NCI-H82 treated with DMSO at 0.1 percent for 48 hours (cell line): ENCODE measurements around the gene SEC62.
"Not testable (repeated sequence)": the region's sequence is repeated elsewhere in the genome, so short reads cannot be mapped to it uniquely, and the experiment has no call there.

ENCODE experiments used
- DNase-seq: peaks from one replicate; lab custom pipeline; 2025; ENCODE audit not compliant: unreplicated experiment; lab: John Stamatoyannopoulos, UW

Gene SEC62

GRCh38 chr3:170012683-170013400 lies 46.2 kb downstream of the SEC62 start:
- peak; percentile 81 for DNase-seq

GRCh38 chr3:170016057-170016456 lies 49.5 kb downstream of the SEC62 start:
- DNase-seq, result no peak

GRCh38 chr3:170019306-170019705 lies 52.7 kb downstream of the SEC62 start:
- DNase-seq, result not testable (repeated sequence)

GRCh38 chr3:170021083-170021482 lies 54.5 kb downstream of the SEC62 start:
- DNase-seq, result no peak

GRCh38 chr3:170022336-170022735 lies 55.7 kb downstream of the SEC62 start:
- no peak for DNase-seq

- DNase-seq, result no peak
Measured at GRCh38 chr3:170023165-170023564, 56.6 kb downstream of the SEC62 start.

- DNase-seq, result no peak
Measured at GRCh38 chr3:170024581-170024980, 58.0 kb downstream of the SEC62 start.

- no peak for DNase-seq
Measured at GRCh38 chr3:170027233-170028102, 60.9 kb downstream of the SEC62 start.

GRCh38 chr3:170033489-170033888 lies 66.9 kb downstream of the SEC62 start:
- no peak for DNase-seq

- DNase-seq, result peak; percentile 45
Measured at GRCh38 chr3:170037463-170038433, 71.1 kb downstream of the SEC62 start, which contains the start of gene GPR160. Gene GPR160 (plus strand): TSS chr3:170037995. CDS start chr3:170083973, 45,978 bp downstream.

GRCh38 chr3:170038434-170039110 lies 72.0 kb downstream of the SEC62 start:
- DNase-seq, result no peak

- peak; percentile 19 for DNase-seq
Measured at GRCh38 chr3:170040418-170040817, 73.8 kb downstream of the SEC62 start.

- no peak for DNase-seq
Measured at GRCh38 chr3:170043506-170043905, 76.9 kb downstream of the SEC62 start.

- DNase-seq, result no peak
Measured at GRCh38 chr3:170044271-170044670, 77.7 kb downstream of the SEC62 start.

- DNase-seq, result no peak
Measured at GRCh38 chr3:170044795-170045244, 78.2 kb downstream of the SEC62 start.

- no peak for DNase-seq
Measured at GRCh38 chr3:170046269-170047132, 79.9 kb downstream of the SEC62 start.

GRCh38 chr3:170047133-170047404 lies 80.5 kb downstream of the SEC62 start:
- DNase-seq, result no peak
